Lower leg skin (tissue), 3 donors: ENCODE results near the gene CXCL16.

ENCODE experiments used
- POLR2A ChIP-seq, 2 donors: fragments of 450-650 bp; IDR thresholded peaks; one replicate each; pipeline ENCODE4 v1.6.1; 2016 to 2017; ENCODE audit warnings: antibody characterized with exemption in 2 of 2, mild to moderate bottlenecking in 1 of 2, moderate library complexity in 1 of 2
- TF ChIP-seq, protein P1 (sequence below), 3 donors: fragments of 450-650 bp; IDR thresholded peaks; one replicate each; pipeline ENCODE4 v1.5.1; 2016; ENCODE audit warnings: antibody characterized with exemption in 3 of 3, mild to moderate bottlenecking in 3 of 3, moderate library complexity in 2 of 3

DNA sequence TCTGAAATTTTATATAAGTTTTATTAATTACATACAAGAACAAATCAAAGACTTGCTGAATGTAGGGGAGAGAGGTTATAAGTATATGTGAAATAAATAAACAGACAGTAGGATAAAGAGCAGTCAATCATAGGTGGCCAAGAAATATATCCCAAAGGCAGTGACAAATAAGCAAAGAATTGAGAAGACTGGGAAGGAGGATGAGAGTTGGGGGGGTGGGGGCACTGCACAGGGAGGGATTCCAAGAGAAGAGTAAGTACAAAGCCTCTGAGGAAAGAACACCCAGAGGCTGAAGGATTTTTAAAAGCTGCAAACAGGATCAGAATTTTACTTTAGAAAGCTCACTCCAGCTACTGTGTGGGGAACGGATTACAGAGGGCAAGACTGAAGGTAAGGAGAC is 38.6 kb downstream of the CXCL16 start:
- TF ChIP-seq, protein P1, sequence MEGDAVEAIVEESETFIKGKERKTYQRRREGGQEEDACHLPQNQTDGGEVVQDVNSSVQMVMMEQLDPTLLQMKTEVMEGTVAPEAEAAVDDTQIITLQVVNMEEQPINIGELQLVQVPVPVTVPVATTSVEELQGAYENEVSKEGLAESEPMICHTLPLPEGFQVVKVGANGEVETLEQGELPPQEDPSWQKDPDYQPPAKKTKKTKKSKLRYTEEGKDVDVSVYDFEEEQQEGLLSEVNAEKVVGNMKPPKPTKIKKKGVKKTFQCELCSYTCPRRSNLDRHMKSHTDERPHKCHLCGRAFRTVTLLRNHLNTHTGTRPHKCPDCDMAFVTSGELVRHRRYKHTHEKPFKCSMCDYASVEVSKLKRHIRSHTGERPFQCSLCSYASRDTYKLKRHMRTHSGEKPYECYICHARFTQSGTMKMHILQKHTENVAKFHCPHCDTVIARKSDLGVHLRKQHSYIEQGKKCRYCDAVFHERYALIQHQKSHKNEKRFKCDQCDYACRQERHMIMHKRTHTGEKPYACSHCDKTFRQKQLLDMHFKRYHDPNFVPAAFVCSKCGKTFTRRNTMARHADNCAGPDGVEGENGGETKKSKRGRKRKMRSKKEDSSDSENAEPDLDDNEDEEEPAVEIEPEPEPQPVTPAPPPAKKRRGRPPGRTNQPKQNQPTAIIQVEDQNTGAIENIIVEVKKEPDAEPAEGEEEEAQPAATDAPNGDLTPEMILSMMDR (IDR thresholded peaks at IDR 0.05) = no peak
- TF ChIP-seq POLR2A (IDR thresholded peaks at IDR 0.05) = no peak
